GM23338 (cell line): ENCODE results near the gene GALNT1. TPM values are rescaled to one million over a fixed set of nuclear protein-coding genes. Genes with fewer than 3 reads are reported as not detected.

Experiments
- ATAC-seq: fragments of 200-7000 bp; cut with Tn5 transposase; 3 replicates; pipeline ENCODE4 v1.9.1; 2020
- DNase-seq: peaks from one replicate; pipeline ENCODE4 v3.0.0-alpha.2; 2015; ENCODE audit warnings: low spot score
- H2AFZ ChIP-seq: fragments of 200-600 bp; sonication (generic); 2 replicates; pipeline ENCODE4 v1.8.0; 2016; ENCODE audit warnings: antibody characterized with exemption, mild to moderate bottlenecking, moderate library complexity
- H3F3A ChIP-seq: fragments of 200-600 bp; sonication (generic); replicated peaks from 2 replicates; pipeline ENCODE4 v1.8.0; 2017; ENCODE audit warnings: antibody characterized with exemption, mixed run types, low read depth
- H3K27ac ChIP-seq: fragments of 200-600 bp; sonication (generic); 2 replicates; pipeline ENCODE4 v1.6.1; 2016; ENCODE audit warnings: low read depth
- H3K27me3 ChIP-seq: fragments of 200-600 bp; sonication (generic); 2 replicates; pipeline ENCODE4 v1.8.0; 2016; ENCODE audit warnings: mild to moderate bottlenecking, mixed run types, moderate library complexity; ENCODE audit not compliant: insufficient read depth
- H3K36me3 ChIP-seq: fragments of 200-600 bp; sonication (generic); 2 replicates; pipeline ENCODE4 v1.8.0; 2016; ENCODE audit warnings: mild to moderate bottlenecking; ENCODE audit not compliant: insufficient read depth
- H3K4me1 ChIP-seq: fragments of 200-600 bp; sonication (generic); 2 replicates; pipeline ENCODE4 v1.8.0; 2016; ENCODE audit warnings: mild to moderate bottlenecking, moderate library complexity; ENCODE audit not compliant: insufficient read depth
- H3K4me2 ChIP-seq: fragments of 200-600 bp; sonication (generic); 2 replicates; pipeline ENCODE4 v1.7.1; 2017; ENCODE audit warnings: mixed run types
- H3K4me3 ChIP-seq: fragments of 200-600 bp; sonication (generic); 2 replicates; pipeline ENCODE4 v1.6.1; 2016; ENCODE audit warnings: mixed run types
- H3K79me2 ChIP-seq: fragments of 200-600 bp; sonication (generic); replicated peaks from 2 replicates; pipeline ENCODE4 v1.8.0; 2017; ENCODE audit warnings: mild to moderate bottlenecking; ENCODE audit not compliant: insufficient read depth
- H3K9me2 ChIP-seq: fragments of 200-600 bp; sonication (generic); 2 replicates; pipeline ENCODE4 v1.8.0; 2017; ENCODE audit not compliant: insufficient read depth
- H4K20me1 ChIP-seq: fragments of 200-600 bp; sonication (generic); replicated peaks from 2 replicates; pipeline ENCODE4 v1.8.0; 2017; ENCODE audit warnings: mild to moderate bottlenecking; ENCODE audit not compliant: insufficient read depth
- H3K27ac Mint-ChIP-seq: 2 replicates; pipeline ENCODE4 v1.8.0; 2020; ENCODE audit warnings: inconsistent platforms, mild to moderate bottlenecking, moderate library complexity, mixed read lengths
- H3K27me3 Mint-ChIP-seq: 3 replicates; pipeline ENCODE4 v1.8.0; 2022; ENCODE audit warnings: low read depth, mild to moderate bottlenecking, moderate library complexity, mixed read lengths, inconsistent platforms; ENCODE audit not compliant: insufficient read depth, poor library complexity
- H3K36me3 Mint-ChIP-seq: 3 replicates; pipeline ENCODE4 v1.8.0; 2021; ENCODE audit warnings: low read depth, mild to moderate bottlenecking, inconsistent platforms, moderate library complexity, mixed read lengths
- H3K4me1 Mint-ChIP-seq: 3 replicates; pipeline ENCODE4 v1.8.0; 2020; ENCODE audit warnings: mild to moderate bottlenecking, inconsistent platforms, mixed read lengths
- H3K4me3 Mint-ChIP-seq: 3 replicates; pipeline ENCODE4 v1.8.0; 2021; ENCODE audit warnings: moderate library complexity, mild to moderate bottlenecking, inconsistent platforms, mixed read lengths
- H3K9me3 Mint-ChIP-seq: 3 replicates; pipeline ENCODE4 v1.8.0; 2020; ENCODE audit warnings: moderate library complexity, mild to moderate bottlenecking, inconsistent platforms, mixed read lengths
- CREB1 ChIP-seq: fragments of 250-450 bp; sonication (Bioruptor Pico); IDR thresholded peaks from 2 replicates; pipeline ENCODE4 v1.5.0; 2020; ENCODE audit warnings: low read depth, mild to moderate bottlenecking, moderate library complexity
- ETS1 ChIP-seq: IDR thresholded peaks from 2 replicates; pipeline ENCODE4 v1.6.1; 2016; ENCODE audit warnings: antibody characterized with exemption
- EZH2 ChIP-seq: fragments of 200-600 bp; sonication (generic); IDR thresholded peaks from one replicate; pipeline ENCODE4 v1.8.0; 2017; ENCODE audit warnings: antibody characterized with exemption, mild to moderate bottlenecking, low read depth; ENCODE audit not compliant: unreplicated experiment
- EZH2phosphoT487 ChIP-seq: fragments of 200-600 bp; sonication (generic); IDR thresholded peaks from one replicate; pipeline ENCODE4 v1.8.1; 2018; ENCODE audit warnings: antibody characterized with exemption; ENCODE audit not compliant: unreplicated experiment
- JUNB ChIP-seq: IDR thresholded peaks from one replicate; pipeline ENCODE4 v1.6.1; 2016; ENCODE audit warnings: antibody characterized with exemption; ENCODE audit not compliant: unreplicated experiment
- NANOG ChIP-seq: IDR thresholded peaks from 2 replicates; pipeline ENCODE4 v1.6.1; 2016; ENCODE audit warnings: antibody characterized with exemption, borderline replicate concordance
- REST ChIP-seq: IDR thresholded peaks from one replicate; pipeline ENCODE4 v1.6.1; 2018; ENCODE audit warnings: antibody characterized with exemption; ENCODE audit not compliant: unreplicated experiment
- STAT1 ChIP-seq: IDR thresholded peaks from one replicate; pipeline ENCODE4 v1.6.1; 2016; ENCODE audit warnings: antibody characterized with exemption; ENCODE audit not compliant: unreplicated experiment
- ZNF114 ChIP-seq: fragments of 250-450 bp; sonication (Bioruptor Pico); IDR thresholded peaks from 2 replicates; pipeline ENCODE4 v1.5.0; 2020; ENCODE audit warnings: mild to moderate bottlenecking, moderate library complexity
- ZNF331 ChIP-seq: fragments of 250-450 bp; sonication (Bioruptor Pico); IDR thresholded peaks from 2 replicates; pipeline ENCODE4 v1.5.0; 2020; ENCODE audit warnings: low read depth, mild to moderate bottlenecking, moderate library complexity
- ZNF462 ChIP-seq: fragments of 250-450 bp; sonication (Bioruptor Pico); IDR thresholded peaks from 2 replicates; pipeline ENCODE4 v1.5.0; 2020; ENCODE audit warnings: mild to moderate bottlenecking, moderate library complexity
- polyA plus RNA-seq: library from polyadenylated mRNA; unstranded; fragments of >200 nt; fragmentation: Nextera tagmentation; extraction: Ambion mirVana; gene quantifications from 2 replicates; pipeline ENCODE4 v1.2.1, GENCODE V29; 2016
- total RNA-seq: library from RNA; depleted of rRNA; stranded (reverse); fragments of >200 nt; shearing (Covaris generic); gene quantifications from 2 replicates; pipeline ENCODE4 v1.2.3, GENCODE V29; 2014
- TF ChIP-seq, protein P1 (sequence below), 2 experiments: fragments of 200-600 bp in 1 of 2; sonication (generic) in 1 of 2; conservative IDR thresholded peaks; 2 replicates each; pipeline versions ENCODE4 v1.5.1 to v1.6.1; 2016 to 2017; ENCODE audit warnings: antibody characterized with exemption in 2 of 2, low read depth in 2 of 2, mild to moderate bottlenecking in 2 of 2, moderate library complexity in 1 of 2

The GALNT1 gene
- total and polyA plus RNA-seq, 2 experiments from 2014 or later, result 37.4 to 60.8 TPM

DNA sequence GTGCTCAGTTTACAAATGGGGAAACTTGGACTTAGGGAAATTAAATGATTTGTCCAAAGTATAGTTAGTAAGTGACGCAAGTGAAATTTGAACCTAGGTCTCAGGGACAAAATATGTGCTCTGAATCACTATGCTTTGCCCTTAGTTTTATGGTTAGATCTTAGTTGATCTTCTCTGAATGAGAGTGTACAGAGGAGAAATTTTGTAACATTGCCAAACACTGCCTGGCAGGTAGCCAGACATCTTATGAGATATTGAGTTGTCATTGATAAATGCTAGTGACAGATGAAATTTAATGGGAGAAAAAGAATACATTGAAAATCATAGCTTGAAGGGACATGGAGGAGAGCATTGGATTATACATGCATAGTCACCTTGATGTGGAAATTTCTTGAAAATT is 91.4 kb downstream of the GALNT1 start:
- Histone ChIP-seq H2AFZ (no peak overlapping the region), H3K27ac (no peak overlapping the region), H3F3A (no peaks in the 10 kb centered on the region), H3K27me3 (no peaks in the 10 kb centered on the region), H3K9me2 (no peaks in the 10 kb centered on the region), H3K36me3 (peaks cover 4% of the 10 kb centered on the region; the same call in 1 of the 2 replicates), H3K4me1 (no peaks in the 10 kb centered on the region), H3K4me2 (no peak overlapping the region), H3K79me2 (no peaks in the 10 kb centered on the region), H3K4me3 (no peak overlapping the region), H4K20me1 (no peaks in the 10 kb centered on the region)
- H3K4me1 Mint-ChIP-seq, result peaks cover 13% of the 10 kb centered on the region
- no peak for TF ChIP-seq EZH2phosphoT487
- no peak for TF ChIP-seq NANOG
- no peak for TF ChIP-seq REST
- TF ChIP-seq, protein P1, sequence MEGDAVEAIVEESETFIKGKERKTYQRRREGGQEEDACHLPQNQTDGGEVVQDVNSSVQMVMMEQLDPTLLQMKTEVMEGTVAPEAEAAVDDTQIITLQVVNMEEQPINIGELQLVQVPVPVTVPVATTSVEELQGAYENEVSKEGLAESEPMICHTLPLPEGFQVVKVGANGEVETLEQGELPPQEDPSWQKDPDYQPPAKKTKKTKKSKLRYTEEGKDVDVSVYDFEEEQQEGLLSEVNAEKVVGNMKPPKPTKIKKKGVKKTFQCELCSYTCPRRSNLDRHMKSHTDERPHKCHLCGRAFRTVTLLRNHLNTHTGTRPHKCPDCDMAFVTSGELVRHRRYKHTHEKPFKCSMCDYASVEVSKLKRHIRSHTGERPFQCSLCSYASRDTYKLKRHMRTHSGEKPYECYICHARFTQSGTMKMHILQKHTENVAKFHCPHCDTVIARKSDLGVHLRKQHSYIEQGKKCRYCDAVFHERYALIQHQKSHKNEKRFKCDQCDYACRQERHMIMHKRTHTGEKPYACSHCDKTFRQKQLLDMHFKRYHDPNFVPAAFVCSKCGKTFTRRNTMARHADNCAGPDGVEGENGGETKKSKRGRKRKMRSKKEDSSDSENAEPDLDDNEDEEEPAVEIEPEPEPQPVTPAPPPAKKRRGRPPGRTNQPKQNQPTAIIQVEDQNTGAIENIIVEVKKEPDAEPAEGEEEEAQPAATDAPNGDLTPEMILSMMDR (conservative IDR thresholded peaks at IDR 0.05; ENCODE audit: low read depth in 2 of 2), result no peak
- TF ChIP-seq EZH2, result no peak
- no peak for TF ChIP-seq STAT1
- no peak for TF ChIP-seq ZNF462
- TF ChIP-seq ETS1, result no peak
- no peak for TF ChIP-seq ZNF331
- TF ChIP-seq CREB1 (CRISPR knock-in tag), result no peak
- TF ChIP-seq ZNF114, result no peak
- TF ChIP-seq JUNB, result no peak
- no peak overlapping the region for H3K4me3 Mint-ChIP-seq
- ATAC-seq (no peak), DNase-seq (no peak)
- 0 out of 3 replicates have a peak, but pooled peaks cover 3% of the 10 kb centered on the region for H3K9me3 Mint-ChIP-seq
- H3K27ac Mint-ChIP-seq, result no peak overlapping the region
- H3K36me3 Mint-ChIP-seq, result peaks cover 7% of the 10 kb centered on the region
- peaks cover 2% of the 10 kb centered on the region for H3K27me3 Mint-ChIP-seq
